ENCODE measurements around the gene TMEM130. TPM values are rescaled to one million over a fixed set of nuclear protein-coding genes. Genes with fewer than 3 reads are reported as not detected.

The TMEM130 gene
- total RNA-seq, 4 donors from 2014 or later, result 0.15 to 4.8 (median 1.2) TPM

- no peak overlapping the region for H3K4me3 ChIP-seq
- H3K27me3 ChIP-seq, result peaks cover 14% of the 10 kb centered on the region
- no peak overlapping the region for H3K27ac ChIP-seq
- 70 to 82% methylated on average over 7 to 8 of the region's 8 CpGs for WGBS, 2 donors (ENCODE audit: low coverage in 1 of 2)
- H3K4me1 ChIP-seq, result peaks cover 0 to 15% (median 3%) of the 10 kb centered on the region in 3 donors
- no peak for ATAC-seq
- H3K9me3 ChIP-seq, result no peaks in the 10 kb centered on the region
- TF ChIP-seq EP300 (IDR thresholded peaks at IDR 0.05) (no peak), POLR2A (IDR thresholded peaks at IDR 0.05) (no peak), CTCF (IDR thresholded peaks at IDR 0.05) (peak in 1 of 4 experiments; percentile 28), POLR2AphosphoS5 (IDR thresholded peaks at IDR 0.05) (no peak)
- no peaks in the 10 kb centered on the region for H3K36me3 ChIP-seq
Measured at GRCh38 chr7:98831641-98832221, 38.1 kb downstream of the TMEM130 start.

- Histone ChIP-seq H3K36me3 (no peaks in the 10 kb centered on the region), H3K27me3 (peaks cover 8% of the 10 kb centered on the region), H3K27ac (no peak overlapping the region), H3K4me3 (no peak overlapping the region), H3K4me1 (peaks cover 0 to 21% (median 6%) of the 10 kb centered on the region in 3 donors), H3K9me3 (no peaks in the 10 kb centered on the region)
- ATAC-seq, result no peak
- TF ChIP-seq CTCF (IDR thresholded peaks at IDR 0.05) (no peak), POLR2A (IDR thresholded peaks at IDR 0.05) (no peak), EP300 (IDR thresholded peaks at IDR 0.05) (no peak), POLR2AphosphoS5 (IDR thresholded peaks at IDR 0.05) (no peak)
- 47 to 76% methylated on average over 2 of the region's 2 CpGs for WGBS, 2 donors (ENCODE audit: low coverage in 1 of 2)
Measured at GRCh38 chr7:98830972-98831548, 38.8 kb downstream of the TMEM130 start.

GRCh38 chr7:98828368-98828767 lies 41.4 kb downstream of the TMEM130 start:
- Histone ChIP-seq H3K4me3 (no peak overlapping the region), H3K9me3 (no peaks in the 10 kb centered on the region), H3K27me3 (no peaks in the 10 kb centered on the region), H3K36me3 (no peaks in the 10 kb centered on the region), H3K27ac (no peak overlapping the region), H3K4me1 (peaks cover 0 to 23% (median 6%) of the 10 kb centered on the region in 3 donors)
- no peak for ATAC-seq
- TF ChIP-seq POLR2AphosphoS5 (IDR thresholded peaks at IDR 0.05) (no peak), POLR2A (IDR thresholded peaks at IDR 0.05) (no peak), EP300 (IDR thresholded peaks at IDR 0.05) (no peak), CTCF (IDR thresholded peaks at IDR 0.05) (no peak)
- WGBS, 2 donors (ENCODE audit: low coverage in 1 of 2), result 93 to 100% methylated on average over 3 to 6 of the region's 8 CpGs

GRCh38 chr7:98827258-98827657 lies 42.6 kb downstream of the TMEM130 start:
- peaks cover 0 to 23% (median 6%) of the 10 kb centered on the region in 3 donors for H3K4me1 ChIP-seq
- WGBS, 2 donors (ENCODE audit: low coverage in 1 of 2), result 53 to 87% methylated on average over 2 to 3 of the region's 3 CpGs
- H3K9me3 ChIP-seq, result no peaks in the 10 kb centered on the region
- no peak for ATAC-seq
- no peak overlapping the region for H3K4me3 ChIP-seq
- H3K27ac ChIP-seq, result peak overlapping the region in 1 of 4 donors; percentile 53
- H3K27me3 ChIP-seq, result no peaks in the 10 kb centered on the region
- H3K36me3 ChIP-seq, result no peaks in the 10 kb centered on the region
- TF ChIP-seq CTCF (IDR thresholded peaks at IDR 0.05) (no peak), POLR2AphosphoS5 (IDR thresholded peaks at IDR 0.05) (no peak)

GRCh38 chr7:98826811-98827231 lies 43.0 kb downstream of the TMEM130 start:
- no peak overlapping the region for H3K4me3 ChIP-seq
- TF ChIP-seq CTCF (IDR thresholded peaks at IDR 0.05), result peak in 2 of 4 experiments; percentile 18
- no peak for TF ChIP-seq EP300 (IDR thresholded peaks at IDR 0.05)
- TF ChIP-seq POLR2A (IDR thresholded peaks at IDR 0.05), result no peak
- TF ChIP-seq POLR2AphosphoS5 (IDR thresholded peaks at IDR 0.05), result peak; percentile 23
- H3K36me3 ChIP-seq, result no peaks in the 10 kb centered on the region
- ATAC-seq, result peak; percentile 80
- WGBS, 2 donors (ENCODE audit: low coverage in 1 of 2), result 47% methylated on average over 3 of the region's 13 CpGs; no CpG with 5 or more reads in 1 of the 2 donors
- no peaks in the 10 kb centered on the region for H3K9me3 ChIP-seq
- peaks cover 0 to 23% (median 6%) of the 10 kb centered on the region in 3 donors for H3K4me1 ChIP-seq
- no peaks in the 10 kb centered on the region for H3K27me3 ChIP-seq
- peak overlapping the region in 1 of 4 donors; percentile 53 for H3K27ac ChIP-seq
